ENCODE measurements around the gene TDRD15. TPM values are rescaled to one million over a fixed set of nuclear protein-coding genes. Genes with fewer than 3 reads are reported as not detected.
A peak's percentile ranks its signal among the peaks of the same experiment; 100 is the strongest.

The TDRD15 gene
- total and polyA plus RNA-seq, 2 donors (not counting 3 experiments of a cell fraction or from before 2014, with no cell fraction given) = not detected

DNA sequence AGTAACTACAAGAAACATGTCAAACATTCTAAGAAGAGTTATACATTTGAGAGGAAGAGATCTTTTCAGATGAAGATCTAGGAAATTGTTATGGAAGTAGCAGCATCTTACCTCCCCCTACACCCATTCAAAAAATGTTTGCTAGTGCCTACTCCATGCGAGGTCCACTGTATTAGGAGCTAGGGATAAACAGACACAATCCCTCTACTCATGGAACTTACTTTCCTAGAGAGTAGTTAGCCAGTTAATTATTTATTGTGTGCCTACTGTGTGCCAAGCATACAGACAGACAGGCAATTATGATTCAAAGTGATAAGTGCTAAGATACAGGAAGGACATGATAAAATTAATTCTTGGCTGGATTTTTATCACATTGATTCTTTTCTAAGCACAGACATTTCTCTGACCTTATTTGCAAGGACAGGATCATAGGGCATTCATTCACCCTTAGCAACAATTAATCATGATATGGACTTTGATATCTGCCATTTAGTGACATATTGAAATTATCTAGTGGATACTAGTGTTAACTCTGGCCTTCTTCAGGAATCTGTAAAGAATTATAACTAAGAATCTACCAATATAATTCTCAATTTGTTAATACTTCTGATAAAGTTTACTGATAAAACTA lies 19.6 kb upstream of the TDRD15 start:
- CTCF ChIA-PET = no interaction called here
- FAIRE-seq = peak; percentile 24
- no peak for TF ChIP-seq POLR2A (IDR thresholded peaks at IDR 0.05; ENCODE audit: low read depth, low read length)
- TF ChIP-seq, protein P1, sequence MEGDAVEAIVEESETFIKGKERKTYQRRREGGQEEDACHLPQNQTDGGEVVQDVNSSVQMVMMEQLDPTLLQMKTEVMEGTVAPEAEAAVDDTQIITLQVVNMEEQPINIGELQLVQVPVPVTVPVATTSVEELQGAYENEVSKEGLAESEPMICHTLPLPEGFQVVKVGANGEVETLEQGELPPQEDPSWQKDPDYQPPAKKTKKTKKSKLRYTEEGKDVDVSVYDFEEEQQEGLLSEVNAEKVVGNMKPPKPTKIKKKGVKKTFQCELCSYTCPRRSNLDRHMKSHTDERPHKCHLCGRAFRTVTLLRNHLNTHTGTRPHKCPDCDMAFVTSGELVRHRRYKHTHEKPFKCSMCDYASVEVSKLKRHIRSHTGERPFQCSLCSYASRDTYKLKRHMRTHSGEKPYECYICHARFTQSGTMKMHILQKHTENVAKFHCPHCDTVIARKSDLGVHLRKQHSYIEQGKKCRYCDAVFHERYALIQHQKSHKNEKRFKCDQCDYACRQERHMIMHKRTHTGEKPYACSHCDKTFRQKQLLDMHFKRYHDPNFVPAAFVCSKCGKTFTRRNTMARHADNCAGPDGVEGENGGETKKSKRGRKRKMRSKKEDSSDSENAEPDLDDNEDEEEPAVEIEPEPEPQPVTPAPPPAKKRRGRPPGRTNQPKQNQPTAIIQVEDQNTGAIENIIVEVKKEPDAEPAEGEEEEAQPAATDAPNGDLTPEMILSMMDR (IDR thresholded peaks at IDR 0.05; ENCODE audit: extremely low read depth in 1 of 2, insufficient read depth in 1 of 2, low read depth in 1 of 2, low read length in 2 of 2) = no peak
- TF ChIP-seq GATA2 (IDR thresholded peaks at IDR 0.05; ENCODE audit: insufficient read depth, insufficient read length, low read depth, low read length) = no peak
- TF ChIP-seq POLR2AphosphoS5 (IDR thresholded peaks at IDR 0.05; ENCODE audit: insufficient read depth, low read depth, low read length) = no peak
- TF ChIP-seq EZH2 (IDR thresholded peaks at IDR 0.05; ENCODE audit: borderline replicate concordance, low read depth, low read length, severe bottlenecking) = no peak
- no peak for TF ChIP-seq JUN (IDR thresholded peaks at IDR 0.05; ENCODE audit: borderline replicate concordance, insufficient read depth, insufficient read length, low read depth)
- TF ChIP-seq, protein P2, sequence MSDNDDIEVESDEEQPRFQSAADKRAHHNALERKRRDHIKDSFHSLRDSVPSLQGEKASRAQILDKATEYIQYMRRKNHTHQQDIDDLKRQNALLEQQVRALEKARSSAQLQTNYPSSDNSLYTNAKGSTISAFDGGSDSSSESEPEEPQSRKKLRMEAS (IDR thresholded peaks at IDR 0.05; ENCODE audit: insufficient read depth, insufficient read length) = no peak
- TF ChIP-seq MYC (IDR thresholded peaks at IDR 0.05; ENCODE audit: low read depth, low read length) = no peak
- no peak for TF ChIP-seq FOS (IDR thresholded peaks at IDR 0.05; ENCODE audit: borderline replicate concordance, insufficient read depth, low read length)
- H3K4me1 ChIP-seq (ENCODE audit: control insufficient read depth, extremely low read depth, insufficient read depth, low read length) = peaks cover 4% of the 10 kb centered on the region
- no peak overlapping the region for H3K4me2 ChIP-seq (ENCODE audit: insufficient read depth, low read length)
- H4K20me1 ChIP-seq (replicated peaks; ENCODE audit: control insufficient read depth, extremely low read depth, insufficient read depth, low read length) = no peaks in the 10 kb centered on the region
- DNase-seq (ENCODE audit: low read depth, low spot score) = no peak
- no peaks in the 10 kb centered on the region for H3K27me3 ChIP-seq (ENCODE audit: control insufficient read depth in 2 of 2, insufficient read depth in 2 of 2, low read length in 2 of 2)
- no peak overlapping the region for H3K4me3 ChIP-seq (replicated peaks in 1 of 3; ENCODE audit: insufficient read depth in 1 of 3, low read depth in 1 of 3, low read length in 3 of 3)
- H3K9ac ChIP-seq (replicated peaks; ENCODE audit: extremely low read depth, insufficient read depth, low read length) = no peak overlapping the region
- H3K27ac ChIP-seq (ENCODE audit: insufficient read depth, low read depth, low read length) = no peak overlapping the region
- no peak overlapping the region for H2AFZ ChIP-seq (ENCODE audit: low read depth, low read length)
- no peaks in the 10 kb centered on the region for H3K9me1 ChIP-seq (replicated peaks; ENCODE audit: control insufficient read depth, extremely low read depth, insufficient read depth, low read length)
- BruUV-seq (replicated peaks) = no TSS peak
- dilution Hi-C loops (cut with MboI; ENCODE audit: extremely low pct_ligation_motif_present, low sequenced_read_pairs) = no loop called here
- POLR2A ChIA-PET = no interaction called here
- H3K36me3 ChIP-seq (ENCODE audit: control insufficient read depth in 2 of 2, extremely low read depth in 1 of 2, insufficient read depth in 2 of 2, low read length in 2 of 2) = no peaks in the 10 kb centered on the region
- no peaks in the 10 kb centered on the region for H3K79me2 ChIP-seq (ENCODE audit: control insufficient read depth, insufficient read depth, low read length)
- intact Hi-C loops (cut with micrococcal nuclease) = no loop called here
- H3K9me3 ChIP-seq (replicated peaks; ENCODE audit: control insufficient read depth, insufficient read depth, low read length) = no peaks in the 10 kb centered on the region
